Measurements from ENCODE around the gene SYNE2.

SYNE2 gene

GRCh38 chr14:64232095-64232838 is 379.5 kb downstream of the SYNE2 start:
- peak; percentile 46 for DNase-seq (ENCODE audit: low read depth, low spot score)
- CTCF ChIA-PET, result interaction anchor here (0.5 kb wide), 1 partner anchor 20 kb away, joined by 3 read pairs; no protein-coding TSS in a partner anchor
- H3K4me3 ChIP-seq (ENCODE audit: low read depth, low read length), result no peak overlapping the region
- TF ChIP-seq CTCF (IDR thresholded peaks at IDR 0.05; ENCODE audit: insufficient read depth, low read length, missing control alignments), result no peak
- POLR2A ChIA-PET, result no interaction called here

- DNase-seq (ENCODE audit: low read depth, low spot score), result no peak
- POLR2A ChIA-PET, result no interaction called here
- no peak for TF ChIP-seq CTCF (IDR thresholded peaks at IDR 0.05; ENCODE audit: insufficient read depth, low read length, missing control alignments)
- H3K4me3 ChIP-seq (ENCODE audit: low read depth, low read length), result no peak overlapping the region
- CTCF ChIA-PET, result no interaction called here
Measured at GRCh38 chr14:64232944-64233343, 380.1 kb downstream of the SYNE2 start.

- no peak for DNase-seq (ENCODE audit: low read depth, low spot score)
- CTCF ChIA-PET, result no interaction called here
- no peak for TF ChIP-seq CTCF (IDR thresholded peaks at IDR 0.05; ENCODE audit: insufficient read depth, low read length, missing control alignments)
- POLR2A ChIA-PET, result no interaction called here
- H3K4me3 ChIP-seq (ENCODE audit: low read depth, low read length), result no peak overlapping the region
Measured at GRCh38 chr14:64233531-64234190, 380.9 kb downstream of the SYNE2 start.

DNA sequence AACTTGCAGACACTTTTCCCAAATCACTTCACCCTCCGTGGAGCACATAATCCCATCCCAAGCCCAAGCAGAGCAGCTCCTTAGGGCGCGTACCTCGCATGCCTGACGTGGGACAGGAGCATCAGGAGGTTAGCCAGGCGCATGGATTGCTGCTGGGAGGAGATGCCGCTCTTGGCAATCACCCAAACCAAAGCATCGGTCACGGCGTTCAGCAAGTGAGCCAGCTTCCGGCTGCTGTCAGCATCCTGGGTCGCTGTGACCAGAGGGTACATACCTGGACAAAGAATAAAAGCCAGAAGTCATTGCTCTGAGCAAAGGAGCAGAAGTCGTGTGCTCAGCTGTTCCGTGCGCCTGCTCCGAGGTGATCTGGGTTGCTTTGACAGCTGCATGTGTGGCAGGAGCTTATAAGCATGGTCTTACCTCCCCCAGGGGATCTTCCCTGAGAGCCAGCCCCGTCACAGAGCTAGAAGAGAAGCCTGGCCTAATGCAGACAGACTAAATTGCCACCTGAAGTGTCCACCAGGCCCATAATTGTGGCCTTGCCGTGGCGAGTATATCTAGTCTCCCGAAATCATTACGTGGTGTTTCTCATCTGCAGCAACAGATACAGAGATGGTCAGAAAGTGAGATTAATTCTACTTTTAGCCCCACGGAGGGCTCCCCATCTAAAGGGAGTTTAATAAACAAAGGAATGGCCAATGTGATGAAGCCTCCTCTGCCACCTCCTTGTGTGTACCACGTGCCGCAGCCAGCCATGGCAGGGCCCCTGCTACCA is 382.3 kb downstream of the SYNE2 start:
- DNase-seq (ENCODE audit: low read depth, low spot score), result no peak
- H3K4me3 ChIP-seq (ENCODE audit: low read depth, low read length), result no peak overlapping the region
- POLR2A ChIA-PET, result no interaction called here
- TF ChIP-seq CTCF (IDR thresholded peaks at IDR 0.05; ENCODE audit: insufficient read depth, low read length, missing control alignments), result no peak
- CTCF ChIA-PET, result interaction anchor here (1.1 to 1.2 kb wide), 2 partner anchors 9 kb away, joined by 3 to 4 read pairs; no protein-coding TSS in a partner anchor

DNA sequence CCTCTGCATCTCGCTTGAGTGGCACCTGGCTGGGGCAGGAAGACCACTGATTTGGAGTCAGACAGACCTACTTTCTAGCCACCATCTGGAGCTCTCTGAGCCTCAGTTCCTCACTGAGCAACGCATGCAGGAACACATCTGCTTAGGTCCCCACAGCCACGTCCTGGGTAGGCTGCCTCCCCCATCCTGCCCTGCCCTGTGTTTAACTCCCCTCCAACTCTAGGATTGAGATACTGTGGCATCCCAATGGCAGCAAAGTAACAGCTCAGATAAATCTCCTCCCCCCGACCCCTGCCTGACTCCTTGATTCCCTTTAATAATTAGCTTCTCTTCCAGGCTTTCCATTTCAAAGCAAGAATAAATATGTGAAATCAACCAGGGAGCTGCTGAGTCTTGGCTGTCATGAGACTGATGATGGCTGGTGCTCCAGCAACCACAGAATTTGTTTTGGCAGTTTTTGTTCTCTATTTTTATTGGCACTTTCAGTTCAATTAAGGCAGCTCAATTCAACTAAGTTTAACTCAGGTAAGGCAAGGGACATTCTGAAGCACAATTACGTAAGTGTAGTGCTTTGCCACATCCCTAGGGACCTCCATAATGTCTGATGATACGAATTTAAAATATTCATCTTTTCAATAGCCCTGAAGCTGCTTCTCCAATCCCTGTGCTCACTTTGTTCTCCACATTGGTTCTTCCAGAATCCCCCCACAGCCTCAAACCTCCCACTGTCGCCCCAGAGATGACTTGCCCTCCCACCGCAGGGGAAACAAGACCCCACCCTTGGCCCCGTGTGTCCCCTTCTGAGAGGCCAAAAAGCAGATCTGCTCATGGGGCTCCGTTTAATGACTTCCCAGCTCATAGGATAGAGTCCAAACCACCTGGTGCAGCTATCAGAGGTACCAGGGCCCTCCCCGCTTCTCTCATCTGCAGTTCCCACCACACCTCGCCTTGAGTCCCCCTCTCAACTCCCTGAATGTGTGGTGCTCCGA is 383.1 kb downstream of the SYNE2 start:
- no peak for TF ChIP-seq CTCF (IDR thresholded peaks at IDR 0.05; ENCODE audit: insufficient read depth, low read length, missing control alignments)
- H3K4me3 ChIP-seq (ENCODE audit: low read depth, low read length), result no peak overlapping the region
- no peak for DNase-seq (ENCODE audit: low read depth, low spot score)
- ChIA-PET POLR2A (no interaction called here), CTCF (interaction anchor here (1.1 to 1.2 kb wide), 2 partner anchors 8 to 10 kb away, joined by 3 to 4 read pairs; no protein-coding TSS in a partner anchor)
